HG02571 (cell line): Measurements from ENCODE around the gene PLEKHG2.
A peak's percentile ranks its signal among the peaks of the same experiment; 100 is the strongest.

Experiments used
- ATAC-seq: cut with Tn5 transposase; IDR thresholded peaks from one replicate; pipeline ENCODE4 v1.9.1; 2021; ENCODE audit warnings: mild to moderate bottlenecking, moderate library complexity; ENCODE audit not compliant: unreplicated experiment

PLEKHG2 gene

GRCh38 chr19:39385629-39386411, 26.6 kb upstream of the PLEKHG2 start:
- no peak for ATAC-seq

DNA sequence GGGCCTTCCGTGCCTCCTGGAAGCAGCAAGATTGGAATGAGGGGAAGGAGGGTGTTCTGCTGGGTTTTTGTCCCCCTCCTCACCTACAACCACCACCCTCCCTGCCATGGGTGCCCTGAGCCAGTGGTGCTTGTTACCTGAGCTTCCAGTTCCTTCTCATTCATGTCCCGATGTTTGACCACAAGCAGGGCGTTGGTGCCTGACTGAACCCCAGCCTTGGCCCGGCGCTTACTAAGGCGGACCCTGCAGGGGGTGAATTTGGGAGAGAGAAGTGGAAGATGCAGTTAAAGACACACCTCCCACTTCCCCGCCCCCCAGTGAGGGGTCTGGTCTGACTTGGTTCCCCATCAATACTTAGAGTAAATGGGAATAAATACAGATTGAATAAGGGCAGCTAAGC, 25.9 kb upstream of the PLEKHG2 start:
- no peak for ATAC-seq

- ATAC-seq, result no peak
These were observed 23.8 kb upstream of the PLEKHG2 start for GRCh38 chr19:39388657-39389056.

DNA sequence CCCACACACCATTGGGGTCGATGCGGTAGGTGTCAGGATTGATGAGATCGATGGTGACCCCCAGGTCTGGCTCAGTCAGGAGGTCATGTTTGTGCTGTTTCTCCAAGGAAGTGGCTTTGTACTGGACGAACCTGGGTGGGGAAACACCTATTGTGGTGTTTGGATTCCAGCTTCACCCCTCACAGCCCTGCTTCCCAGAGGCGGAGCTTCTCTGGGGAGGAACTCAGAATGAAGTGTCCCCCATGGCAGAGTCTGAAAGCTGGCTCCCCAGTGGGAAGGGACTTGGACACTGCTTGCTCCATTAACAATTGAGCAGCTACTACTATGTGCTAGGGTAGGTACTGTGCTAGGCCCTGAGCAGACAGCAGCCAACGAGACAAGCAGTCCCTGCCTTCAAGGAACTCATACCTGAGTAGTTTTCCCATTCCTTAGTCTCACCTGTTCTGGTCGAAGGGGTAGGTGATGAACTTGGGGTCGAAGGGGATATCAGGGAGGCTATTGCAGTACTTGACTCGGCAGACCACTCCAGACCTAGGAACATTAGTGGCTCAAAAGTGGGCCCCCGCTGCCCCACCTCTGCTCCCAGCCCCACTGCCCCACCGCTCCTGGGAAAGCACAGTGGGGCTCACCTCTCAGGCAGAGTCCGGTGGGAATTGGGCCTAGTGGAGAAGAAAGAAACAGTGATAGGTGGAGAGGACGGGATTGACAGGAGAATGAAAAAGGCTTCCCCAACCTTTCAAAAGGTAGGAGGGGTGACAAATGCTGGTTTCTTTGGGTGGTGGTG, 22.6 kb upstream of the PLEKHG2 start:
- ATAC-seq, result no peak

DNA sequence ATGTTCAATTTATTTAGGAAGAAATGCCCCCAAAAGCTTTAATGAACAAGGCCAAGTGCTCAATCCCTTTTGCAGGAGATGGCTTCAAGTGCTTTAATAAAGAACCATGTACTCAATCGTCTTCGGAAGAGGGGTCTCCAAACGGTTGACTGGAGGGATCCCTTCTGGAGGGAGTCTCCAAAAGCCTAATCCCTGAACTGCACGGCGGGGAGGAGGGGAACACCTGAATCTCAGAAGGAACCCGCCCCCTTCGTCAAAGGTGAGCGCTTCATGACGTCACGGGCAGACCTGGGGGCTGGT, 22.1 kb upstream of the PLEKHG2 start:
- no peak for ATAC-seq

- peak; percentile 89 for ATAC-seq
These were observed 21.6 kb upstream of the PLEKHG2 start, which contains the start of the genes MED29 and PAF1 for GRCh38 chr19:39390751-39391437. Gene MED29, plus strand, starts transcription at chr19:39391378. Its CDS starts 45 bp downstream, at chr19:39391423. Gene PAF1, minus strand, starts transcription at chr19:39391106. Its CDS starts 242 bp downstream, at chr19:39390864.

- ATAC-seq, result peak; percentile 41
These were observed 14.8 kb upstream of the PLEKHG2 start for GRCh38 chr19:39397360-39398296.

DNA sequence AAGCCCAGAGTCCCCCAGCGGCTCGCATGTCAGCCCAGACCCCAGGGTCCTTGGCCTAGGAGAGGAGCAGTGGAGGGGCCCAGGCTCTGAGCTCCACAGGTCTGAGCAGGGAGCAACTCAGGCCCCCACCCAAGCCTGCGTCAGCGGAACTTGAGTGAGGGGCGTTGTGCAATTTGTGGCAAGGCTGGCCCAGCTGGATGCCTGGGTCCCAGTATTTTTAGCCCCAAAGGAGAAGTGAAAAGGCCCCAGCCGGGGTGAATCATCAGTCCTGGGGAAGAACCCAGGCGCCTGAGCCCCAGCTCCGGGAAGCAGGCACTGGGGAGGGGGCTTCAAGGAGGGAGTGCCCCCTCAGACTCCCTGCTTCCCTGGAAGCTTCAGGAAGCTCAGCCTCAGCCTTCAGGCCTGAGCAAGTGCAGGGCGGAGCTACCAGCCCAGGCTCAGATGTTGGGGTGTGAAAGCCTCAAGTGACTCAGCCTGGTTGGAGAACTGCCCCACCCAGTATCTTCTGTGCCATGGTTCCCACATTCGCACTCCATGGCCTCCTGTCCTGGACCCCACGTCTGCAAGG, 14.1 kb upstream of the PLEKHG2 start:
- no peak for ATAC-seq

GRCh38 chr19:39399668-39400050, 12.8 kb upstream of the PLEKHG2 start:
- no peak for ATAC-seq

- ATAC-seq, result no peak
These were observed 12.4 kb upstream of the PLEKHG2 start for GRCh38 chr19:39400061-39400460.

GRCh38 chr19:39401070-39401548, 11.4 kb upstream of the PLEKHG2 start:
- ATAC-seq, result no peak

GRCh38 chr19:39401549-39402345, 10.7 kb upstream of the PLEKHG2 start:
- no peak for ATAC-seq

- peak; percentile 25 for ATAC-seq
These were observed 9.8 kb upstream of the PLEKHG2 start for GRCh38 chr19:39402346-39403300.

DNA sequence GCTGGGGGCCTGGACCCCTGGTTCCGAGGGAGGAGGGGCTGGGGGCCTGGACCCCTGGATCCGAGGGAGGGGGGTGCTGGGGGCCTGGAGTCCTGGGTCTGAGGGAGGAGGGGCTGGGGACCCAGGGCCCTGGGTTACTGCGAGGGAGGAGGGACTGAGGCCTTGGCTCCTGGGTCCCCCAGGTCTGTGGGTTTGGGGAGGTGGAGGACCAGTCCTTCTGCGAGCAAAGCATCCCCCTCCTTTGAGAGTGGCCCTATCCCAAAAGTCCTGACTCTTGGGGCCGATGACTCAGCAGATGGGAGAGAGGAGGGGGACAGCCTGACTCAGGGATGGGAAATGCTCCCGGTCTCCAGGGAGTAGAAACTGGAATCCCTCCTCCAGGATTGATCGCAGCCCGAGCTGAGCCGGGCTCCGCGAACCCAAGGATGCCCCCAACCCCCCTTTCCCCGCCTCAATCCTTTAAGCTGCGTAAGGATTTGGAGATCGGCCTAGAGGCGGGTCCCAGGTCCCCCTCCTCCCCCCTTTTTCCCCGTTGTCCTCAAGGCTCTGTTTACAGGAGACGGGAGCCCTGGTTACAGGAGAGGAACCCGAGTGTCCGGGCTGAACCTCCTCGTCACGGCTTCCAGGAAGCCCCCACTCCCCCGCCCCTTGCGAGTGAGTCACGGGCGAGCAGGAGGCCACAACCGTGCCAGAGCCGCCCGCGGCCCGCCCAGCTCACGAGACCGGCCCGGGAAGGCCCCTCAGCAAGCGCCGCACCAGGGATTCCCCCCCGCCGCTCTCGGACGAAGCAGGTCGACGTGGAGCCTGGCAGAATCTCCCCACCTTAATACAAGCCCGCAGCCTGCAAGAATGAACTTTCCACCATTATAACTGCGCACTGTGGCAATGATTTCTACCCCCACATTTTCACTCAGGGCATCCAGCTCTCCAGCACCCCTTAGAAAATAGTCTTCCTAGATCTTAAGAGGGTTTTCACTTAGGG, 8.8 kb upstream of the PLEKHG2 start:
- ATAC-seq, result no peak

GRCh38 chr19:39405261-39405957, 7.1 kb upstream of the PLEKHG2 start:
- ATAC-seq, result no peak

DNA sequence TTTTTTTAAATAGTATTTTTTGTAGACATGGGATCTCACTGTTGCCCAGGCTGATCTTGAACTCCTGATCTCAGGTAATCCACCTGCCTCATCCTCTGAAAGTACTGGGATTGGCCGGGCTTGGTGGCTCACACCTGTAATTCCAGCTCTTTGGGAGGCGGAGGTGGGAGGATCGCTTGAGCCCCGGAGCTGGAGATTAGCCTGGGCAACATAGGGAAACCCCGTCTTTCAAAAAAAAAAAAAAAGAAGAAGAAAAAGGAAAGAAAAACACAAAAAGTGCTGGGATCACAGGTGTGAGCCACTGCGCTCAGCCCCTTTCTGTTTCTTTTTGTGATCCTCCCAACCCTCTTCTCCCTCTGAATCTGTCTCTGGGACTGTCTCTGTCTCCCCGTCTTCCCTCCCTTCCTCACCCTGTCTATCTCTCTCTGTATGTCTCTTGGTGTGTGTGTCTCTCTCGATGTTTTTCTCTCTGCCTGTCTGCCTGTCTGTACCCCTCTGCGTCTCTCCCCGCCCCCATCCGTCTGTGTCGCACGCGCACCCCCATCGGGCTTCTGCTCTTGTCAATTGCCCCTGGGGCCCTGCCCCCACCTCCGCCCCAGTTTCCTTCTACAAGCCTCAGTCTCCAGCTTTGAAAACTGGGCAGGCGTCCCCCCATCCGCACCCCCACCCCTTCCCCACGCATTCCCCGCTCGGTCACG, 6.4 kb upstream of the PLEKHG2 start:
- no peak for ATAC-seq
